ENCODE data around the gene CD38. TPM values are rescaled to one million over a fixed set of nuclear protein-coding genes. Genes with fewer than 3 reads are reported as not detected.
A peak's percentile ranks its signal among the peaks of the same experiment; 100 is the strongest.

Gene CD38
- total and polyA plus RNA-seq, 5 experiments from 2014 or later = 1.4 to 7.7 (median 3.2) TPM

DNA sequence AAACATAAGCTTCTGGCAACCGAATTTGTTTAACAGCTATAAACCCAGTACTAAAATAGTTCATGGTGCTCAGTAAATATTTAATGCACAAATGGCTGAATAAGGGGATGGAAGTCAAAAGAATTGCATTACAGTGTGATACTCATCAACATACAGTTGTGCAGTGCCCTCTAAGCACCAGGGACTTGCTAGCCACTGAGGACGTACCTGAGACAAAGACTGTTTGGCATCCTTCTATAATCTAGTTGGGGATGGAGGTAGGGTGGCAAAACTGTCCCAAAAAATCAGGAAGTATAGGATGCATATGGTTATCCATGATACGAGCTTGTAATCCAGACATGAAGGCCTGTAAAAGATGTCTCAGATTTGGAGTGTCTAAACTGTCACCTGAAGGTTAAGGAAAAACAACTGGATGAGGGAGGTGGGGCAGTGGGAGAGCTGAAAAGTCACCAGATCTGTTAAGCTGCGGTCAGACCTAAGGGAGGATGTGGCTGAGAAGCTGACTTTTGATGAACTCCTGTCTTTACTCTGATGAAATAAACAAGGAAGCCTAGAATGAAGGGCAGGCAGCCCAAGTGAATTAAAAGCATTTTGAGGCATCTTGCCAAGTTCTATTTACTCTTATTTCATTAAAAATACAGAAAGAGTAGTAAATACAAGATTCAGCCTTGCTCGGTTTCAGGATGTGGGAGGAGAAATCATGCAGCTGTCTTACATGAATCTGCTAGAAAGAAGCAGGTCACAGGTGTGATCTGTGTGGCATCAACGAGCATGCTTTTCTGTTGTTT is 12.0 kb upstream of the CD38 start:
- H3K4me3 Mint-ChIP-seq = peak overlapping the region; percentile 47 to 78 (median 68)
- peak overlapping the region; percentile 36 to 93 (median 79) for H3K27ac Mint-ChIP-seq
- POLR2A ChIA-PET = interaction anchor here (0.9 to 2.9 kb wide), 12 partner anchors 9 to 765 kb away, joined by 3 to 58 read pairs (median 4); partner anchors contain the start of gene FAM200B
- DNase-seq (peak in 8 of 10 donors; percentile 35 to 80 (median 64)), ATAC-seq (peak; percentile 81 to 87)
- H3K27me3 Mint-ChIP-seq = no peaks in the 10 kb centered on the region
- H3K36me3 Mint-ChIP-seq = no peaks in the 10 kb centered on the region
- peaks cover 22 to 55% (median 42%) of the 10 kb centered on the region in 4 donors for H3K4me1 Mint-ChIP-seq
- H3K9me3 Mint-ChIP-seq = peaks cover 0 to 12% (median 0%) of the 10 kb centered on the region in 9 donors

DNA sequence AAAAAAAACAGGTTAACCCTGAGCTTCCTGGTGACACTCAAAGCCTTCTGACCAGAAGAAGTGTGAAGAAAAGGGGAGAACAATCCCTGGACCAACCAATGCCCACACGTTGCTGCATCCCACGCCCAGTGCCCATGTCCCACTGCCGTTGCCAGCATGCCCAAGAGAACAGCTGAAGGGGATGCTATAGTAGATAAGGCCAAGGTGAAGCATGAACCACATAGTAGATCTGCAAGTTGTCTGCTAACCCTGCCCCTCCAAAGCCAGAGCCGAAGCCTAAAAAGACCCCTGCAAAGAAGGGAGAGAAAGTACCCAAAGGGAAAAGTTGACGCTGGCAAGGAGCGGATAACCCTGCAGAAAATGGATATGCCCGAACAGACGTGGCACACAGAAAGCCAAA is 11.3 kb upstream of the CD38 start:
- peaks cover 0 to 12% (median 0%) of the 10 kb centered on the region in 9 donors for H3K9me3 Mint-ChIP-seq
- POLR2A ChIA-PET = interaction anchor here (0.6 to 2.9 kb wide), 11 partner anchors 8 to 766 kb away, joined by 3 to 58 read pairs (median 4); partner anchors contain the start of gene FAM200B
- peak overlapping the region; percentile 36 to 93 (median 79) for H3K27ac Mint-ChIP-seq
- H3K4me1 Mint-ChIP-seq = peaks cover 22 to 63% (median 49%) of the 10 kb centered on the region in 4 donors
- DNase-seq (no peak), ATAC-seq (no peak)
- peak overlapping the region; percentile 47 to 78 (median 70) for H3K4me3 Mint-ChIP-seq
- H3K36me3 Mint-ChIP-seq = no peaks in the 10 kb centered on the region
- no peaks in the 10 kb centered on the region for H3K27me3 Mint-ChIP-seq

DNA sequence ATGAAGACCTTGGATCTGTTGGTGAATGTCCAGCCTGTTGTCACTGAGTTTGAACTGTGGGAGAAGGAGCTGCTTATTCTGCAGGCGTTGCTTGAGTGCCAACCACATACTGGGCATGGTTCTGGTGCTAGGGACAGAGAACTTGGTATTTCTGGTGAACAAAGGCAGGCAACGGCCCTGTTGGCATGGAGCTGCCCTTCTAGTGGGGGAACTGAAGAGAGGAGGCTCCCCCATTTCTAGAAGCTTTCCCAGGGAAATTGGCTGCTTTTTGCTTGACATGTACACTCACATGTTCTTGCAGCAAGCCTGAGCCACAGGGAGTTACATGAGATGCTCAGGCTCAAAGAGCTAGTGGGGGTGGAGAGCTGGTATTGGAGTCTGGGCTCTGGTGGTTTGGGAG is 8.9 kb upstream of the CD38 start:
- peaks cover 0 to 12% (median 0%) of the 10 kb centered on the region in 9 donors for H3K9me3 Mint-ChIP-seq
- H3K4me3 Mint-ChIP-seq = peak overlapping the region in 3 of 10 donors; percentile 13 to 54 (median 45)
- peaks cover 29 to 74% (median 58%) of the 10 kb centered on the region in 4 donors for H3K4me1 Mint-ChIP-seq
- H3K27ac Mint-ChIP-seq = peak overlapping the region in 2 of 10 donors; percentile 17 to 20
- DNase-seq (no peak), ATAC-seq (no peak)
- H3K36me3 Mint-ChIP-seq = no peaks in the 10 kb centered on the region
- POLR2A ChIA-PET = interaction anchor here (1.0 to 1.9 kb wide), 3 partner anchors 9 to 15 kb away, joined by 4 to 6 read pairs (median 5); partner anchors contain the start of gene CD38
- H3K27me3 Mint-ChIP-seq = no peaks in the 10 kb centered on the region

DNA sequence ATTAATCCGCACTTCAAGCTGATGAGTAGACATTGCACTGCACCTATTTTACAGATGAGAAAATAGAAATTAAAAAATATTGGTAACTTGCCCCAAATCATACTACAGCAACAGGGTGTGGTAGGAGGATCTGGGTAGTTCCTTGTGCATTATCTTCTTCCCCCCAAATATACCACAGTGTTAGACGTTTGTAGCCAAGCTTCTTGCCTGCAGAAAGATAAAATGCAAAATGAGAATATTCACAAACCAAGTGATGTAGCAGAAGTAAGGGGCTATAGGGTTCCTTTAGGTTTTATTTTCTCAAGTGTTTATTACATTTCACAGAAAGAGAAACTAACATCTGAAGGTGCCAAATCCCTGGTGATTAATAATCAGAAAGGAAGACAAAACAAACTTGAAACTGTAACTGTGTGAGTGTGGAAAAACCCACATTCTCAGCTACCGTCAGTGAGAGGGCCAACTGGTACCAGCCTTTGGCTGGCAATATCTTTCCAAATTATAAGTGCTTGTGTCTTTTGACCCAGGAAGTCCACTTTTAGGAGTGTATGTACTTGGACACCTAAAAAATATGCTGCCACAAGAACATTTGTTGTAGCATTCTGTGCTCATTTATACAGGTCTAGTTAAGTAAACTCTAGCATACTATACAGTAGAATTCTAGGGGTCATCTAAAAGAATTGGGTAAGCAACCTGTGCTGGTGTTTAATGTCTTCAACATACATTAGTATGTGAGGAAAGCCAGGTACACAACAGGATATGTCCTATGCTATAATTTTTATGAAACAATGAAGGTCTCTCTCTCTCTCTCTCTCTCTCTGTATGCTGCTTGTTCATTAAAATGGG is 6.7 kb upstream of the CD38 start:
- Mint-ChIP-seq H3K27me3 (no peaks in the 10 kb centered on the region), H3K9me3 (no peaks in the 10 kb centered on the region), H3K4me3 (no peak overlapping the region), H3K27ac (peak overlapping the region in 2 of 10 donors; percentile 21 to 69), H3K36me3 (no peaks in the 10 kb centered on the region), H3K4me1 (peaks cover 21 to 58% (median 42%) of the 10 kb centered on the region in 4 donors)
- ATAC-seq (no peak), DNase-seq (no peak)
- POLR2A ChIA-PET = no interaction called here

DNA sequence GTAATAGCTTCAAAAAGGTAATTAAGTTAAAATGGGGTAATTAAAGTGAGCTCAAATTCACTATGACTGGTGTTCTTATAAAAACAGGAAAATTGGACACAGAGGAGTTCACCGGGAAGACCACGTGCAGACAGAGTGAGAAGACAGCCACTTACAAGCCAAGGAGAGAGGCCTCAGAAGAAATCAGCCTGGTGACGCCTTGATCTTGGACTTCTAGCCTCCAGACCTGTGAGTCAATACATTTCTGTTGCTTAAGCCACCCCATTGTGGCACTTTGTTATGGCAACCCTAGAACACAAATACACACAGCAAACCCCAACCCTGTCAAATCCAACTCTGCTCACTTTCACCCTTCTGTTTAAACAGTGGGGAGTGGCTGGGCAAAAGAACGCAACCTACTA is 4.1 kb upstream of the CD38 start:
- H3K27ac Mint-ChIP-seq = no peak overlapping the region
- H3K36me3 Mint-ChIP-seq = no peaks in the 10 kb centered on the region
- H3K4me3 Mint-ChIP-seq = no peak overlapping the region
- H3K9me3 Mint-ChIP-seq = no peaks in the 10 kb centered on the region
- no peak for ATAC-seq
- no peaks in the 10 kb centered on the region for H3K27me3 Mint-ChIP-seq
- POLR2A ChIA-PET = interaction anchor here (1.1 to 1.7 kb wide), 3 partner anchors 8 to 18 kb away, joined by 3 to 5 read pairs (median 3); no protein-coding TSS in a partner anchor
- H3K4me1 Mint-ChIP-seq = peaks cover 23 to 62% (median 42%) of the 10 kb centered on the region in 4 donors
- DNase-seq = no peak

DNA sequence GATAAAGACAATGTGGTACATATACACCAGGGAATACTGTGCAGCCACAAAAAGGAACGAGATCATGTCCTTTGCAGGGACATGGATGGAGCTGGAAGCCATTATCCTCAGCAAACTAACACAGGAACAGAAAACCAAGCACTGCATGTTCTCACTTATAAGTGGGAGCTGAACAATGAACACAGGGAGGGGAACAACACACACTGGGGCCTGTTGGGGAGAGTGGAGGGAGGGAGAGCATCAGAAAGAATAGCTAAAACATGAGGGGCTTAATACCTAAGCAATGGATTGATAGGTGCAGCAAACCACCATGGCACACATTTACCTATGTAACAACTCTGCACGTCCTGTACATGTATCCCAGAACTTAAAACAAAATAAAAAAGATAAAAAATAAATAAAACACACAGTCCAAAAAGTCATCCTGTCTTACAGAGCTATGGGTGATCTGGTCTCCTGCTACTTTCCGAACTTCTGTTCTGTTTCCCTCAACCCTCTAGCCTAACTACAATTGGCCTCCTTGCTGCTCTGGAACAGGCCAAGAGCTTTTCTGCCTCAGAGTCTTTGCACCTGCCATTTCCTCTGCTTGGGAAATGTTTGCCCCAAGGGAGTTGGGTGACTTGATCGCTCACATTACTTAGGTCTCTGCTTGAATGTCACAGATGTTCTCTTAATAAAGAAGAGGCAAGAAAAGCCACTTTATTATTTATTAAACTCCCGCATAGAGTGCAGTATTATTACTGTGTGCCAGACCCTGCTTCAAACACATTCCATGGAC is 1.1 kb upstream of the CD38 start:
- H3K27ac Mint-ChIP-seq = peak overlapping the region in 7 of 10 donors; percentile 23 to 88 (median 61)
- H3K4me1 Mint-ChIP-seq = peaks cover 26 to 66% (median 52%) of the 10 kb centered on the region in 4 donors
- DNase-seq = no peak
- POLR2A ChIA-PET = interaction anchor here (1.8 kb wide), 1 partner anchor 11 kb away, joined by 6 read pairs; no protein-coding TSS in a partner anchor
- H3K4me3 Mint-ChIP-seq = peak overlapping the region in 7 of 10 donors; percentile 30 to 90 (median 87)
- peaks cover 0 to 1% (median 0%) of the 10 kb centered on the region in 3 donors for H3K36me3 Mint-ChIP-seq
- no peaks in the 10 kb centered on the region for H3K9me3 Mint-ChIP-seq
- H3K27me3 Mint-ChIP-seq = no peaks in the 10 kb centered on the region
- ATAC-seq = no peak

DNA sequence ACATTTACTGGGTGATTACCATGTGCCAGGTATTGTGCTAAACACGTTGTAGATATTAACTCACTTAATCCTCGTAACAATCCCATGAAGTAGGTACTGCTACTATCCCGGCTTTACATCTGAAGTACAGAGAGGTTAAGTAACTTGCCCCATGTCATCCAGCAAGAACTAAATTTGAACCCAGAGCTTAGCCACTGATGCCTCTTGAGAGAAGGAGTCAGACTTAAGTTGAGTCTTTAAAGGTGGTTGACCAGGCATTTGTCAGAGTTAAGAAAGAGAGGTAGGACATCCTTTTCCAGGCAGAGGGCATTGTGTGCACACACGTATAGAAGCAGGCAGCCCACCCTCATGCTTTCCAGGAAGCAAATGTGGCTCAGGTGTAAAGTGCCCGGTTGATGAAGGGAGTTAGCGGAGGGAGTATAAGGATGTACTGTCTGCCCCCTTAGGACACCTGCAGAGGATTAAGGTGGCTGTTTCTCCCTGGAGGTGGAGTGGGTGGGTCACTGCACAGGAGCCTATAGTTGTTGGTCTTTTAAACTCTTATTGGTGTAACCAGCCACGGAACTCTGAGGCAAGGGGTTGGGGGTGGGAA is 335 bp upstream of the CD38 start:
- H3K27ac Mint-ChIP-seq = peak overlapping the region in 9 of 10 donors; percentile 34 to 88 (median 72)
- peak overlapping the region; percentile 78 to 90 (median 88) for H3K4me3 Mint-ChIP-seq
- no peaks in the 10 kb centered on the region for H3K27me3 Mint-ChIP-seq
- peaks cover 0 to 4% (median 0%) of the 10 kb centered on the region in 3 donors for H3K36me3 Mint-ChIP-seq
- no peak for ATAC-seq
- H3K4me1 Mint-ChIP-seq = peaks cover 25 to 67% (median 52%) of the 10 kb centered on the region in 4 donors
- no peaks in the 10 kb centered on the region for H3K9me3 Mint-ChIP-seq
- POLR2A ChIA-PET = interaction anchor here (1.5 to 1.8 kb wide), 2 partner anchors 8 to 11 kb away, joined by 4 to 6 read pairs; no protein-coding TSS in a partner anchor
- DNase-seq = no peak

DNA sequence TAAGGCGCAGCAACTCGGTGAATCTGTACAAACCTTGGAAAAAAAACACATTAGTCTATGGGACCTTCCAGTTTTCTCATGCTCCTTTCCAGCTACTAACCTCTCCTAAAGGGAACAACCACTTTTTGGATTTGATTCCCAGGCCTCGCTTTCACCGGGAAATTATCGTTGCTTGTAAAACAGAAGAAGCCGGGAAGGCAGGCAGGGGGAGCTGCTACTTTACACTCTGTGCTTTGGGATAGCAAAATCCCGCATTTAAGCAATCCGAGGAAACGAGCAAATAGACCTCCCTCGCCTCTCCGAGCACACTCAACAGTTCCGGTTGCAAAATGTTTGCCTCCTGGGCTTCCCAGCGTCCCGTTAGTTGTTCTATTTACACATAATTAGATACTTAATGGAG is 1.2 kb downstream of the CD38 start:
- POLR2A ChIA-PET = interaction anchor here (1.2 to 1.5 kb wide), 2 partner anchors 10 to 13 kb away, joined by 4 to 7 read pairs; no protein-coding TSS in a partner anchor
- Mint-ChIP-seq H3K27ac (peak overlapping the region; percentile 24 to 88 (median 70)), H3K36me3 (peaks cover 2 to 6% (median 4%) of the 10 kb centered on the region in 3 donors), H3K4me3 (peak overlapping the region; percentile 78 to 95 (median 89)), H3K9me3 (no peaks in the 10 kb centered on the region), H3K27me3 (no peaks in the 10 kb centered on the region), H3K4me1 (peaks cover 26 to 72% (median 55%) of the 10 kb centered on the region in 4 donors)
- ATAC-seq (no peak), DNase-seq (peak in 1 of 10 donors; percentile 16)

DNA sequence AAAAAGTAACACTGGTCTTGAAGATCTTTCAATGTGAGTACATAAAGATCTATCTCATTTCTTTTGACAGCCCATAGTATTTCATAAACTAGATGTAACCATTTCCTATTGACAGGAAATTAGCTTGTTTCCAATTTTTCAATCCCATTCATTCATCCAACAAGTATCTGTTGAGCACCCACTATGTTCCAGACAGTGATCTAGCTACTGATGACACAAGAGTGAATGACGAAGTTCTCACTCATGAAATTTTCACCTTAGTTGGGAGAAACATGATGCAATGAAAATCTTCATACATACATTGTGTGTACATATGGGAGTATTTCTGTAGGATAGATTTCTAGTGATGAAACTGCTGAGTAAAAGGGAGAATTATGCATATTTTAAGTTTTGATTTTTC is 1.7 kb downstream of the CD38 start:
- Mint-ChIP-seq H3K27ac (peak overlapping the region in 8 of 10 donors; percentile 6 to 88 (median 77)), H3K9me3 (no peaks in the 10 kb centered on the region), H3K27me3 (no peaks in the 10 kb centered on the region), H3K4me3 (peak overlapping the region; percentile 78 to 95 (median 89)), H3K36me3 (peaks cover 2 to 6% (median 4%) of the 10 kb centered on the region in 3 donors), H3K4me1 (peaks cover 26 to 75% (median 55%) of the 10 kb centered on the region in 4 donors)
- ATAC-seq = no peak
- no peak for DNase-seq
- POLR2A ChIA-PET = interaction anchor here (0.6 to 1.2 kb wide), 2 partner anchors 11 to 13 kb away, joined by 5 to 7 read pairs; no protein-coding TSS in a partner anchor

DNA sequence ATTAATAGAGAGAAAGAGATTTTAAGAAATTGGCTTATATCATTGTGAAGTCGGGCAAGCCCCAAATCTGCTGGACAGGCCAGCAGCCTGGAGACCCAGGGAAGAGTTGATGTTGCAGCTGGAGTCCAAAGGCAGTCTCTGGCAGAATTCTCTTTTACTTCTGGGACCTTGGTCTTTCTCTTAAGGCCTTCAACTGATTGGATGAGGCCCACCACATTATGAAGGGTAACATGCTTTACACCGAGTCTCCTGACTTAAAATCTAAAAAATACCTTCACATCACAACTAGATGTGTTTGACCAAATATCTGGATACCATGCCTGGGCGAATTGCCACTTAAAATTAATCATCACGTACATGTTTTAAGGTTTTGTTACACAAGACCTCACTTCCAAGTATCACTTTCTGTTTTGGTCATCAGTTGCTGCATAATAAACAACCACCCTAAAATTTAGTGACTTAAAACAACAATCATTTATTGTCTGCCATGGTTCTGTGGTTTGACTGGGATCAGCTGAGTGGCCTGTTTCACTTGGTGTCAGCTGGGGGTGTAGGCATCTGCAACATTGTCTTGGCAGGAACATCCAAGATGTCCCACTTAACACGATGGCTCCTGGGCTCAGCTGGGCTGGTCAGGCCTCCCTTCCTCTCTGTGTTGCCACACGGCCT is 3.4 kb downstream of the CD38 start:
- H3K4me1 Mint-ChIP-seq = peaks cover 30 to 85% (median 64%) of the 10 kb centered on the region in 4 donors
- peak overlapping the region in 1 of 10 donors; percentile 46 for H3K27ac Mint-ChIP-seq
- H3K9me3 Mint-ChIP-seq = no peaks in the 10 kb centered on the region
- peaks cover 2 to 14% (median 6%) of the 10 kb centered on the region in 3 donors for H3K36me3 Mint-ChIP-seq
- ATAC-seq = no peak
- no peak for DNase-seq
- H3K27me3 Mint-ChIP-seq = no peaks in the 10 kb centered on the region
- POLR2A ChIA-PET = interaction anchor here (1.0 kb wide), 1 partner anchor 16 kb away, joined by 3 read pairs; no protein-coding TSS in a partner anchor
- peak overlapping the region in 6 of 10 donors; percentile 11 to 52 (median 27) for H3K4me3 Mint-ChIP-seq

Data from naive thymus-derived CD8-positive, alpha-beta T cell (primary cell).